GM20000 (cell line): ENCODE data around the gene ATP1A3.
A peak's percentile ranks its signal among the peaks of the same experiment; 100 is the strongest.

Experiments
- DNase-seq: peaks from one replicate; pipeline ENCODE4 v3.0.0; 2012; ENCODE audit warnings: low spot score
- CTCF ChIP-seq: IDR thresholded peaks from 2 replicates; pipeline ENCODE4 v1.5.1; 2012; ENCODE audit warnings: mild to moderate bottlenecking, control low read depth; ENCODE audit errors: extremely low read depth, missing control alignments

The ATP1A3 gene

GRCh38 chr19:41928754-41929535 is 65.1 kb downstream of the ATP1A3 start:
- no peak for DNase-seq
- no peak for TF ChIP-seq CTCF

GRCh38 chr19:41928221-41928683 is 65.8 kb downstream of the ATP1A3 start, which contains the start of gene ERFL:
Gene ERFL, minus strand, starts transcription at chr19:41928449. Its CDS starts 15,530 bp downstream, at chr19:41912919.
- TF ChIP-seq CTCF = no peak
- peak; percentile 76 for DNase-seq

GRCh38 chr19:41927497-41928192 is 66.4 kb downstream of the ATP1A3 start:
- no peak for TF ChIP-seq CTCF
- no peak for DNase-seq

GRCh38 chr19:41926763-41927496 is 67.1 kb downstream of the ATP1A3 start:
- TF ChIP-seq CTCF = no peak
- no peak for DNase-seq

GRCh38 chr19:41926028-41926762 is 67.8 kb downstream of the ATP1A3 start:
- TF ChIP-seq CTCF = no peak
- no peak for DNase-seq

- TF ChIP-seq CTCF = no peak
- no peak for DNase-seq
These were observed 68.6 kb downstream of the ATP1A3 start for GRCh38 chr19:41925208-41926003.
